ENCODE data around the gene EIF4G1.
"Not testable (repeated sequence)": the region's sequence is repeated elsewhere in the genome, so short reads cannot be mapped to it uniquely, and the experiment has no call there.

EIF4G1 gene

GRCh38 chr3:184334470-184335158, 20.2 kb downstream of the EIF4G1 start:
- DNase-seq (ENCODE audit: low read depth, low spot score), result no peak

GRCh38 chr3:184335291-184335660, 20.9 kb downstream of the EIF4G1 start:
- DNase-seq (ENCODE audit: low read depth, low spot score), result no peak

GRCh38 chr3:184335661-184336546, 21.5 kb downstream of the EIF4G1 start:
- DNase-seq (ENCODE audit: low read depth, low spot score), result no peak

- no peak for DNase-seq (ENCODE audit: low read depth, low spot score)
Observed at GRCh38 chr3:184336547-184337398, 22.4 kb downstream of the EIF4G1 start.

- DNase-seq (ENCODE audit: low read depth, low spot score), result no peak
Observed at GRCh38 chr3:184337399-184337714, 23.0 kb downstream of the EIF4G1 start, which contains the start of gene FAM131A. Gene FAM131A, plus strand, starts transcription at chr3:184337600. Its CDS starts 31 bp downstream, at chr3:184337631.

- DNase-seq (ENCODE audit: low read depth, low spot score), result no peak
Observed at GRCh38 chr3:184337981-184338380, 23.6 kb downstream of the EIF4G1 start.

- no peak for DNase-seq (ENCODE audit: low read depth, low spot score)
Observed at GRCh38 chr3:184338511-184338945, 24.1 kb downstream of the EIF4G1 start.

- no peak for DNase-seq (ENCODE audit: low read depth, low spot score)
Observed at GRCh38 chr3:184339001-184339400, 24.6 kb downstream of the EIF4G1 start.

GRCh38 chr3:184339451-184340135, 25.2 kb downstream of the EIF4G1 start:
- DNase-seq (ENCODE audit: low read depth, low spot score), result not testable (repeated sequence)

- DNase-seq (ENCODE audit: low read depth, low spot score), result no peak
Observed at GRCh38 chr3:184341925-184342324, 27.5 kb downstream of the EIF4G1 start.

- DNase-seq (ENCODE audit: low read depth, low spot score), result peak; percentile 79
Observed at GRCh38 chr3:184343200-184343876, 28.9 kb downstream of the EIF4G1 start.

GRCh38 chr3:184344579-184345316, 30.3 kb downstream of the EIF4G1 start:
- no peak for DNase-seq (ENCODE audit: low read depth, low spot score)

GRCh38 chr3:184345317-184346144, 31.1 kb downstream of the EIF4G1 start:
- DNase-seq (ENCODE audit: low read depth, low spot score), result no peak

GRCh38 chr3:184346480-184347190, 32.2 kb downstream of the EIF4G1 start:
- DNase-seq (ENCODE audit: low read depth, low spot score), result no peak

- no peak for DNase-seq (ENCODE audit: low read depth, low spot score)
Observed at GRCh38 chr3:184347321-184348056, 33.1 kb downstream of the EIF4G1 start.

GRCh38 chr3:184348057-184348382, 33.6 kb downstream of the EIF4G1 start:
- no peak for DNase-seq (ENCODE audit: low read depth, low spot score)

- no peak for DNase-seq (ENCODE audit: low read depth, low spot score)
Observed at GRCh38 chr3:184349563-184350470, 35.4 kb downstream of the EIF4G1 start.
